ENCODE results near the gene UCHL3. TPM values are rescaled to one million over a fixed set of nuclear protein-coding genes. Genes with fewer than 3 reads are reported as not detected.

UCHL3 gene
- total and polyA plus RNA-seq, 9 of the 15 experiments (the other 6 are each of a cell fraction or from before 2014, with no cell fraction given) = 42.2 to 112 (median 85.4) TPM

GRCh38 chr13:75618308-75618707 is 68.7 kb downstream of the UCHL3 start:
- no peaks in the 10 kb centered on the region for H4K20me1 ChIP-seq (replicated peaks; ENCODE audit: control insufficient read depth, insufficient read depth, low read length)
- H3K9me3 ChIP-seq (replicated peaks; ENCODE audit: control insufficient read depth, insufficient read depth, low read depth, low read length) = no peaks in the 10 kb centered on the region
- TF ChIP-seq HBP1 (CRISPR knock-in tag; IDR thresholded peaks at IDR 0.05) = no peak
- DNase-seq (ENCODE audit: extremely low read depth in 1 of 4, low spot score in 3 of 4) = no peak
- no peak overlapping the region for H3K4me2 ChIP-seq (ENCODE audit: insufficient read depth, low read length)
- intact Hi-C loops (cut with micrococcal nuclease) (no loop called here), in situ Hi-C loops (cut with MboI) (no loop called here)
- no peaks in the 10 kb centered on the region for H3K4me1 ChIP-seq (replicated peaks in 1 of 2; ENCODE audit: control insufficient read depth in 2 of 2, insufficient read depth in 2 of 2, low read length in 2 of 2)
- no peaks in the 10 kb centered on the region for H3K27me3 ChIP-seq (ENCODE audit: control insufficient read depth in 2 of 2, insufficient read depth in 2 of 2, low read length in 2 of 2)
- POLR2A ChIA-PET = interaction anchor here (0.9 to 1.4 kb wide), 2 partner anchors 9 to 15 kb away, joined by 4 read pairs; no protein-coding TSS in a partner anchor
- no TSS peak for BruUV-seq (replicated peaks)
- H2AFZ ChIP-seq (ENCODE audit: low read depth, low read length) = no peak overlapping the region
- no peaks in the 10 kb centered on the region for H3K79me2 ChIP-seq (ENCODE audit: control insufficient read depth, insufficient read depth, low read length)
- no peak for ATAC-seq
- no peak overlapping the region for H3K9ac ChIP-seq (ENCODE audit: insufficient read depth in 1 of 2, low read depth in 2 of 2, low read length in 2 of 2)
- no peak for FAIRE-seq
- H3K36me3 ChIP-seq (ENCODE audit: control insufficient read depth, insufficient read depth, low read length) = no peaks in the 10 kb centered on the region
- H3K9me1 ChIP-seq (ENCODE audit: control insufficient read depth, insufficient read depth, low read length) = no peaks in the 10 kb centered on the region
- H3K4me3 ChIP-seq = no peak overlapping the region
- 0% methylated on average over 1 of the region's 1 CpG for WGBS (ENCODE audit: insufficient coverage, low coverage, missing lambda C conversion rate)
- H3K27ac ChIP-seq (ENCODE audit: extremely low read depth, low read depth, low read length) = no peak overlapping the region
- CTCF ChIA-PET (ENCODE audit: low intra/inter-chr PET ratio) = no interaction called here

GRCh38 chr13:75620020-75620419 is 70.4 kb downstream of the UCHL3 start:
- FAIRE-seq (no peak), DNase-seq (ENCODE audit: extremely low read depth in 1 of 4, low spot score in 3 of 4) (no peak), ATAC-seq (no peak)
- no peaks in the 10 kb centered on the region for H3K79me2 ChIP-seq (ENCODE audit: control insufficient read depth, insufficient read depth, low read length)
- no peak overlapping the region for H3K27ac ChIP-seq (ENCODE audit: extremely low read depth, low read depth, low read length)
- H3K4me2 ChIP-seq (ENCODE audit: insufficient read depth, low read length) = no peak overlapping the region
- TF ChIP-seq PCBP1 (IDR thresholded peaks at IDR 0.05; ENCODE audit: low read depth, low read length, poor library complexity, severe bottlenecking) (no peak), MBD2 (IDR thresholded peaks at IDR 0.05; ENCODE audit: borderline replicate concordance, low read depth) (no peak), STAT5A (IDR thresholded peaks at IDR 0.05; ENCODE audit: borderline replicate concordance, low read length) (no peak), ID3 (CRISPR knock-in tag; IDR thresholded peaks at IDR 0.05) (no peak), ID3 (tag; IDR thresholded peaks at IDR 0.05) (no peak), ZBTB1 (CRISPR knock-in tag; IDR thresholded peaks at IDR 0.05; ENCODE audit: borderline replicate concordance, low read depth) (no peak), PREB (CRISPR knock-in tag; IDR thresholded peaks at IDR 0.05) (no peak), YBX1 (IDR thresholded peaks at IDR 0.05) (no peak), ZNF395 (CRISPR knock-in tag; IDR thresholded peaks at IDR 0.05) (no peak), ZBTB7A (IDR thresholded peaks at IDR 0.05; ENCODE audit: borderline replicate concordance, control insufficient read depth, low read depth, low read length) (no peak)
- H3K36me3 ChIP-seq (ENCODE audit: control insufficient read depth, insufficient read depth, low read length) = no peaks in the 10 kb centered on the region
- no peak overlapping the region for H3K9ac ChIP-seq (ENCODE audit: insufficient read depth in 1 of 2, low read depth in 2 of 2, low read length in 2 of 2)
- no TSS peak for BruUV-seq (replicated peaks)
- H3K9me1 ChIP-seq (ENCODE audit: control insufficient read depth, insufficient read depth, low read length) = no peaks in the 10 kb centered on the region
- no peaks in the 10 kb centered on the region for H3K27me3 ChIP-seq (ENCODE audit: control insufficient read depth in 2 of 2, insufficient read depth in 2 of 2, low read length in 2 of 2)
- H2AFZ ChIP-seq (ENCODE audit: low read depth, low read length) = no peak overlapping the region
- in situ Hi-C loops (cut with MboI) = no loop called here
- no peaks in the 10 kb centered on the region for H3K9me3 ChIP-seq (replicated peaks; ENCODE audit: control insufficient read depth, insufficient read depth, low read depth, low read length)
- H4K20me1 ChIP-seq (replicated peaks; ENCODE audit: control insufficient read depth, insufficient read depth, low read length) = no peaks in the 10 kb centered on the region
- POLR2A ChIA-PET = no interaction called here
- intact Hi-C loops (cut with micrococcal nuclease) = no loop called here
- no peaks in the 10 kb centered on the region for H3K4me1 ChIP-seq (replicated peaks in 1 of 2; ENCODE audit: control insufficient read depth in 2 of 2, insufficient read depth in 2 of 2, low read length in 2 of 2)
- no peak overlapping the region for H3K4me3 ChIP-seq
- CTCF ChIA-PET (ENCODE audit: low intra/inter-chr PET ratio) = no interaction called here
- 14% methylated on average over 1 of the region's 1 CpG for WGBS (ENCODE audit: insufficient coverage, low coverage, missing lambda C conversion rate)

Measured in K562 (cell line).